HUDEP-2 (cell line): Measurements from ENCODE around the gene LPO.
A peak's percentile ranks its signal among the peaks of the same experiment; 100 is the strongest.

Experiments used
- DNase-seq, 76 experiments: peaks; one replicate each; lab custom pipeline; 2025; ENCODE audit not compliant: unreplicated experiment in 76 of 76; lab: John Stamatoyannopoulos, UW

Gene LPO

DNA sequence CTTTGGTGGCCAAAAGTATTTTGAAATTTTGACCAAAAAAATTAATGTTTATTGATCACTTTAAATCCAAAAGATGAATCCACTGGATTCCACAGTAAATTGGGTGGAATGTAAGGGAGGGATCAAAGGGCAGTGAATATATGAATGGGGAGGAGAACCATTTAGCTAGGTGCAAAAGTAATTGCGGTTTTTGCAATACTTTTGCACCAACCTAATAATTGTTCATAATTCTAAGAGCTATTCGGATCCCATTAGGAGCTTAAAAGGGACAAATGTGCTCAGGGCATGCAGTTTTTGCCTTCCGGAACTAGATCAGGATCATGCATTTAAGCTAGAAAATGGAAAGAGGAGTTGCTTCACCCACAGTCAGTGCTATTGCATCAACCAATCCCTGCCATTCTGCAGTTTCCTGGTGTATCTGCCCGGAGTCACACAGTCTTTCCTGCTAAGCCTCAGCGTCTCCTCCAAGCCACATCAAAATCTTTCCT lies at the start of gene LPO:
Gene LPO (plus strand): TSS at position 438 of the 488 bp plus-strand sequence. CDS start 4,396 bp downstream, outside the sequence.
- DNase-seq = no peak

DNA sequence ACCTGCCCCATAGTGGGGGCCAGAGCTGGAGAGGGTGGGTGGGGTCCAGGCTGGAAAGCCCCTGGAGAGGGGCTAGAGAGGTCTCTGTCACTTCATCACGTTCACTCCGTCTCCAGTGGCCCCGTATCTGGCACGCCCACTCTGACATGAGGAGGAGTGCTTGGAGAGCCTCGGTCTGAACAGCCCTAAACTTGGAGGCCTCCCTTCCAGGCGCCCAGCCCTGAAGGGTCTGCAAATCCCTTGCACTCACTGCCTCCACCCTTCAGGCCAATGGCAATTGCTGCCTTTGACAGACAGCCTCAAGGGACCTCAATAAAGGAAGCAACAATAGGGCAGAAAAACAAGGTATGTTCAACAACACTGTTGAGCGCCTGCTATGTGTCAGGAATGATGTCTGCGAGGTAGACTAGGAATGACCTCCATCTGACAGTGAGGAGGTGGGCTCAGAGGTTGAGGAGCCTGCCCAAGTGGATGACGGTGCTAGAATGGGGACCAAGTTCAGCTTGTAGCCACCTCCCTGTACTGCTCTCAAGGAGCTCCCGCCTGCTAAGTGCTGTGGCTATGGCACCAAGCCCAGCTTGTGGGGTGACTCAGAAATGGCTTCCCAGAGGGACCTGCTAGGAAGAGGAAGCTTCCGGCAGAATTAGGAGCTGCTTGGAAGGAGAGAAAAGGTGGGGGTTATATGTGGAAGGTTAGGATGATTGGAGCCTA lies 48.8 kb upstream of the LPO start:
- DNase-seq = peak in 68 of 76 experiments; percentile 6 to 86 (median 60)

DNA sequence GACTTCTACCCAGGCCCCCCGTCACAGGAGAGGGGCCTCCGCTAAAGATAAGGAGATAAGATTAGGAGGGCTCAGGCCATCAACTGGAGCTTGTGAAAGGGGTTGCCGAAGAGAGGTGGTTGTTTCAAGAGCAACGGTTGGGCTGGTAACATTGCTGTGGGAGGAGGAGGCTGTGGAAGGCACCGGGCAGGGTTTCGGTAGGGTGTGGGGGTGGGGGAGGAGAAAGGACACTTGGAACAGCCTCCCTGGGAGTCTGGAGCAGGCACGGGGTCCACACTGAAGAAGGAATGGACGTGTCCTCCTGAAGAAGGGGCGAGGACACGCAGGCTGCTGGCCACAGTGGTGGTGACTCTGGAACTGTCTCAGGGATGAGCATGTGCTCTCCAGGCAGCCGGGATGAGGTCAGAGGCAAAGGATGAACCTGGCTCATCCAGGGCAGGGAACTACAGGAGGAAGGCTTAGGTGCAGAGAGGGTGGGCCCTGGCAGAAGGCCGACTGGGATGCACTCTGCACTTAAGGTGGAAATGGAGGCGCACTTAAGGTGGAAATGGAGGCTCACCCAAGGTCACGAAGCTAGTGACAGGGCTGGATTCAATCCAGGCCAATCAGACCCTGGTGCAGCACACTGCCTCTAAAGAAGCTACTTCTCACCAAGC lies 47.0 kb upstream of the LPO start:
- peak in 2 of 76 experiments; percentile 16 to 18 for DNase-seq

DNA sequence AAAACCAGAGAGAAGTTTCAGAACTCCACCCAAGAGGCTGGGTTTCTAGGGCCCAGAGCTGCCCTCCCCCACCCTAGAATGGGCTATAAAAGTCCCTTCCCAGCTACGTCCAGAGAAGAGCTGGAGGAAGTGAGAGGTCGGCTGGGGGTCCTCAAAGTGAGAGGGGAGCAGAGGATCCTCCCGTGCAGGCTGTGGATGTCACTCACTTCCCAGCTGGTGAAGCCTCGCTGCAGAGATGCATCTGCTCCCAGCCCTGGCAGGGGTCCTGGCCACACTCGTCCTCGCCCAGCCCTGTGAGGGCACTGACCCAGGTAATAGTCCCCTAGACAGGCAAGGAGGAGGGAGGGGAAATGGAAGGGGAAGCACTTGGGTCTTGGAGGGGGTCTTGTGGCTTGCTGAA lies 45.8 kb upstream of the LPO start, which contains the start of gene EPX:
Gene EPX (plus strand): TSS at position 115 of the 400 bp plus-strand sequence. CDS start 121 bp downstream, at position 236.
- no peak for DNase-seq

DNA sequence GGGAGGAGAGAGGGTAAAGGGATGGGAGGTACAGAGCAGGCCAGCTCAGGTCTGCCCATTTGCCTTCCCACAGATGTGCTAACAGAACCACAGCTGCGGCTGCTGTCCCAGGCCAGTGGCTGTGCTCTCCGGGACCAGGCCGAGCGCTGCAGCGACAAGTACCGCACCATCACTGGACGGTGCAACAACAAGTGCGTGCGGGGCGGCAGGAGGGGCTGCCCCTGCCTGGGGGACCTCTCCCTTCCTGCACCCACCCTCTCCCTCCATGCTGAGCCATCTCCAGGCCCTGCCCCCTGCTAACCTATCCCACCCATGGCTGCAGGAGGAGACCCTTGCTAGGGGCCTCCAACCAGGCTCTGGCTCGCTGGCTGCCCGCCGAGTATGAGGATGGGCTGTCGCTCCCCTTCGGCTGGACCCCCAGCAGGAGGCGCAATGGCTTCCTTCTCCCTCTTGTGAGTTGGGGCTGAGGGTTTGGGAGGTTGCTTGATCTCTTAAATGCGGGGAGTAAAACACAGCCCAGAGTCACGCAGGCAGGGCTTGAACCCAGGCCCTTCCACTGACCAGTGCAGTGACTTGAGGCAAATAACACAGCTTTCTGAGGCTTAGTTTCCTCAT lies 44.6 kb upstream of the LPO start:
- no peak for DNase-seq

DNA sequence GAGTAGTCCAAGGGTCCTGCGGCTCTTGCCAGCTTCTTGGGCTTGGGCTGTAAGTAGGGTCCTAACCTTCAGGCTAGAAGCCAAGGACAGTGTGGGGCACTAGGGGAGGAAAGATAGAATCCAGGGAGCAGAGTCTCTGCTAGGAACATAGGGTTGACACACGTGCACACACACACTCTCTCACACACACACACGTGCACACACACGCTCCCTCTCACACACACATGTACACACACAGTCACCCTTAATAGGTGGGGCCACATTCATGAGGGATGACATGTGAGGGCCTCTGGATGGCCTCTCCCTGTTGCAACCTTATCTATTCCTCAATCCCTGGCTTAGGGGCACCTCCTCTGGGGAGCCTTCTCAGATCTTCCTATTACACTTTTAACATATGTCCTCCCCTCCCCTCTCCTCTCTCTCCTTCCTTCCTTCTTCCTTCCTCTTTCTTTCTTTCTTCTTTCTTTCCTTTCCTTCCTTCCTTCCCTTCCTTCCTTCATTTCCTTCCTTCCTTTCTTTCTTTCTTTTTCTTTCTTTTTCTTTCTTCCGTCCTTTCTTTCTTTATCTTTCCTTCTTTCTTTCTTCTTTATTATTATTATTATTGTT lies 42.8 kb upstream of the LPO start:
- DNase-seq = peak in 5 of 76 experiments; percentile 5 to 15 (median 9)

DNA sequence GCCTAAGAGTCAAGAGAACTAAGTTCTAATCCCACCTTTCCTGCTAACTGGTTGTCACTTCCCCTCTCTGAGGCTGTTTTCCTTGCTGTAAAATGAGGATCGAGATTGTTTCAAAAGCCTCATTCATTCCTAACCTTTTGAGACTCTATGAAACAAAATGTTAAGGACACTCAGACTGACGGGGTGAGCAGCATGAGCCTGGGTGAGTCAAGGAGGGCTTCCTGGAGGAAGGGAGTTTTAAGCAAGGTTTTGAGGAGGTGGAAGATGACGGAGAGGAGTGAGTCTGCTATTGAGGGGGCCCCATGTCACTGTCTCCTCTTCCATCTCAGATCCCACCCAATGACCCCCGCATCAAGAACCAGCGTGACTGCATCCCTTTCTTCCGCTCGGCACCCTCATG lies 41.8 kb upstream of the LPO start:
- no peak for DNase-seq

DNA sequence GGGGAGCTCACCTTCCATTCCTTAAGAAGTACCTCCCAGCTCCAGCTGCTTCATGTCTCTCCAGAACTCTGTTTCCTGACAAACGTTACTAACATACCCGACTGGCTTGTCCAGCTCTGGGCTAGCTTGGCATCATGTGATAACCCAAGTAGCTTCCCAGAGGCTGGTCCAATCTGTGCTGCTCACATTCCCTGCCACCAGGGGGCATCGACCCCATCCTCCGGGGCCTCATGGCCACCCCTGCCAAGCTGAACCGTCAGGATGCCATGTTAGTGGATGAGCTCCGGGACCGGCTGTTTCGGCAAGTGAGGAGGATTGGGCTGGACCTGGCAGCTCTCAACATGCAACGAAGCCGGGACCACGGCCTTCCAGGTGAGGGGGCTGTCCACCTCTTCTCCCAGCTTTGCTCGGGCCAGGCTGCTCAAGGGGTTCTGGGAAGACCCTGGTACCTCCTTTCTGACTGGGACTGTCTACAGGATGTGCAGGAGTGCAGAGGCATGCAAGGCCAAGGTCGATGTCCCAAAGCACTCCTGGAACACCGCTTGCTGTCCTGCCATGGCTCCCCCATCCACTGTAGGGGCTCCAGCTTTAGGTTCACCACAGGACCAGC lies 38.3 kb upstream of the LPO start:
- DNase-seq = peak in 58 of 76 experiments; percentile 4 to 63 (median 37)

DNA sequence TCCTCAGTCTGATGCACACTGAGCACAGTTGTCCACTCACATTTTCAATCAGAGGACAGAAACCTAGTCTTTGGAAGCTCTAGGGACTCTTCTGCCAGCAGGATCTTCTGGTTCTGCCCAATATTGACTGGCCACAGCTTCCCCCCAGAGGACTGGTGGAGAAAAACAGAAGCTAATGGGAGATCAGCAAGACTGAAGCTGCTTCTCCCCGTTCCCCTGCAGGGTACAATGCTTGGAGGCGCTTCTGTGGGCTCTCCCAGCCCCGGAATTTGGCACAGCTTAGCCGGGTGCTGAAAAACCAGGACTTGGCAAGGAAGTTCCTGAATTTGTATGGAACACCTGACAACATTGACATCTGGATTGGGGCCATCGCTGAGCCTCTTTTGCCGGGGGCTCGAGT lies 35.5 kb upstream of the LPO start:
- DNase-seq = no peak

DNA sequence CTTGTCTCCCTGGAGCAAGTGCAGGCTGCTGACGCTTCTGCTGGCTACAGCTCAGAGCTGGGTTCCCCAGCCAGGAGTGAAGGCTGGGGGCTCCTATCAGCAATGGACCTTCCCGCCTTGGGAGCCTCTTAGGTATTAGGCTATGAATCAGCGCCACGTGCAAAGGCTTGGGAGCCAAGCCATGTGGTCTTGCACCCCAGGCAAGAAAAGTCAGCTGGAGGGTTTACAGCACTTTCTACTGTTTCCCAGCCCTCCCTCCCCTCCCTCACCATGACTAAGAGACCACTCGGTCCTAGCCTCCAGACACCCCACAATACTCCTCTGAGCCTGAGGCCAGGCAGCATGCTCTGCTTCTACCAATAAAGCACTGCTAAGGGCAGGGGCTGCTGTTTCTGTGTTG lies 33.6 kb upstream of the LPO start:
- no peak for DNase-seq

DNA sequence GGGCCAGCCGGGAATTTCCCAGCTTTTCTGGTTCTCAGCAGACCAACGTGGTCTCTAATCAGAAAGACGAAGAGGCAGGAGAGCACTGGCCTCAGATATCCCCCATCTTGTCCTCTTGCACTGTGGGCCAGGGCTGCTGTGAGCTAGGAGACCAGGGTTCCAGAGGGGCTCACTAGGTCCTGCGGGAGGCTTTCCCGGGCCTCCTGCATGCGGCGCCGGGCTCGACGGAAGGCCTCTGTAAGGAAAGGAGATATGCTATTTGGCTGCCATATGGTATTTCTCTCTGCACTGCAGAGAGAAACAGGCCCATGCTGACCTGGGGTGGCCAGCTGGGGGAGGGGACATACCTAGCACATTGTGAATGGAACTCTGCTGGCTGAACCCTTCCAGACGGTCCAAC lies 32.4 kb upstream of the LPO start:
- no peak for DNase-seq

DNA sequence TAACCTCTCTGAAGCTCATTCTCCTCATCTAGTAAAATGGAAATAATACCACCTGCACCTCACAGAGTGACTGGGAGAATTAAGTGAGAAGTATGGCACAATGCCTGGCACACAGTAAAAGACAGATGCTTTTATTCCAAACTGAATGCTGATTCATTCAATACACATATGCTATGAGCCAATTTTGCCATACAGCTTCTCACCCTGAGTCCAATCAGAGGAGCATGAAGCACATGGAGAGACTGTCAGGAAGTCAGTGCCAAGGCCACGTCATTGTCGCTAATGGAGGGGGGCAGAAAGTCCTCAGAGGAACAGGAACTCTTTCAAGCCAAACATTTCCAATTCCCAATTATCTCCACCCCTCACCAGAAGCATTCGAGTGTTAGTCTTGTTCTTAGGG lies 30.9 kb upstream of the LPO start:
- DNase-seq = no peak

DNA sequence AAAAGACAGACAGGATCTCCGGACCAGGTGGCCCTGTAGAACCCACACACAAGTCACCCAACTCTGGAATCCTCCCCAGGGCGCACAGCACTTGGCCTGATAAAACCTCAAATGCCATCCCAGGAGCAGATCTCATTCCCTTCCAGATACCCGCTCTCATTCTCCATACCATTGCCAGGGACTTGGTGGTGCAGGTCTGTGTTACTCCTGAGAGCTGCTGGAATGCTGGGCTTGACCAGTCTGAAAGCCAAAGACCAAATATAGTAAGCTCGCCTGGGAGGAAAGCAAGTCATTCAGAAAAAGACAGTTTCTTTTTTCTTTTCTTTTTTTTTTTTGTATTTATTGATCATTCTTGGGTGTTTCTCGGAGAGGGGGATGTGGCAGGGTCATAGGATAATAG lies 30.0 kb upstream of the LPO start:
- no peak for DNase-seq

DNA sequence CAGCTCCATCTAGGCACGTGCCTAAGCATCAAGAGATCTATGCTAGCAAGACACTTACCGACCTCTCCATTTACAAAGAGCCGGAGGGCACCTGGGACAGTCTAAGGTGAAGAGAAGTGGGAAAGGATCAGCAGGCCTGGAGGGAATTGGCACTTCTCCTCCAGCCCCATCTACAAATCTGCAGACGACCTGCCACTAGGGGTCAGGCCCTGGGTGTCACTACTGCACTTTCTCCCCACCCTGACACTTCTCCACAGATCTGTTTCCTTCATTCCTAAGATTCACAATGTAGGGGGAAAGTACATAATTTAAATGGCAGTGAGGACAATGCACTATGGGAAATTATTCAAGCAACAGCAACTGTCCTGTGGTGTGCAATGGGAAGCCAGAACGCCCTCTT lies 27.5 kb upstream of the LPO start:
- DNase-seq = peak in 1 of 76 experiments; percentile 7

DNA sequence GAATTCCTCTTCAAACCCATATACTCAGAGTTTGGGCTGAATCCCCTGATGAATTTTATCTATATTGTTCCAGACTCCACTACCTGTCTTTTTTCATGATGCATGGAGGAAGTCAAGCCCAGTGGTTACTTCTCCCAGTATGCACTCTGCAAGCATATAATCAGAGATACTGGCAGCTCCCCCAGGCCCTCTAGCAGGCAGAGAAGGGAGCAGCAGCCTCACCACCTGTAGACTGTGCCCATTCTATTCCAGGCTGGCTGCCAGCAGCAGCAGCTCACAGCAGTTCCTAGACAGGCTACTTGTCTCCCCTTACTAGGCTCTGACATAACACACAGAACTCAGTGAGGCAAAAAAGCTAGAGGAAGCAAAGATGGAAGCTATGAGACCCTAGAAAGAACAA lies 22.7 kb upstream of the LPO start:
- peak in 69 of 76 experiments; percentile 12 to 82 (median 49) for DNase-seq

DNA sequence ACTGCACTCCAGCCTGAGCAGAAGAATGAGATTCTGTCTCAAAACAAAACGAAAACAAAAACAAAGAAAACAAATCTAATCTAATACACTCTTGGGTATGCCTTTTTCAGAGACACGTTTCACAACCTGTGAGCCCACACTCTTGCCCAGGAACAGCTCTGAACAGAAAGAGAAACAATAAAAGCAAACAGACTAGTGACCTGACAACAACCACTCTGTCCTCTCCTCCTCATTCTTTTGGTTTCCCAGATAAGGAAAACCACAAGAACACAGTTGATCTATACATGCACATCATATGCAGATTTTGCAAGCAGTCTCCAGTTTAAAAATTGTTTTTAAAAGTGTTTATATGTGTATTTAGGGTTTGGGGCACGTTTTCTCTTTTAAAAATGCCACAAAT lies 20.6 kb upstream of the LPO start:
- peak in 14 of 76 experiments; percentile 7 to 51 (median 20) for DNase-seq

DNA sequence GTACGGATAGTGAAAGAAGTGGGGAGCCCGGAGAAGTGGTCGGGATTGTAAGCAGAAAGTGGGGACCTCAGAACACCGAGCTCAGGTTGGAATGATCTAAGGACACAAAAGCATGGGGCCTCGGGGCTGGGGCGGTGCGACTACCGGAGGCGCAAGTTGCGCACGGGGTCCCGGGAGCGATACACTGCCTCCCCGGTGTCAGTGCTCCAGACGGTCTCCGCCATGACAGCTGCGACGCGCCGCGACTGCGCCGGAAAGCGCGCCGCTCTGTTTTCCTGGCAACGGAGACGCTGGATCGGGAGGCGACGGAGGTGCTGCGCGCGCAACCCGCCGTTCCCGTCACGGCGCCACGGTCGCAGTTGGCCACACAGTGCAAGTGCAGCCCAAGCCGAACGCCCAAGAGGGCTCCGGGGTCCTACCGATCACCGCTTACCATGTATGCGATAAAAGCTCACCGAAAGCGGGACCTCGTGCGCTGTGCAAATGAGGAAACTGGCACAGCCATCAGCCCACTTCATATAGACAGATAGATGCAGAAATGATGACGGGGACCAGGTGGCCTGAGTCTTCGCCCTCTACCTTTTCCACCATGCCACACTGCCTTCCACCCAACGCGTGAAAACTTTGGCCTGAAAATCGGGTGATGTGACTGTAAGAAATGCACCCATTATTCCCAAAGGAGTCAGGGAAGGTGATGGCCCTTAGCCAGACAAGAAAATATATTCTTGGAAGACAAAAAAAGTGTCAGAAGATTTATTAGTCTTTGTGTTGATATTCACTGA lies 19.2 kb upstream of the LPO start, which contains the start of gene MKS1:
Gene MKS1 (minus strand): TSS at position 249 of the 782 bp plus-strand sequence. CDS start 25 bp downstream, at position 224.
- peak in 75 of 76 experiments; percentile 37 to 97 (median 92) for DNase-seq

DNA sequence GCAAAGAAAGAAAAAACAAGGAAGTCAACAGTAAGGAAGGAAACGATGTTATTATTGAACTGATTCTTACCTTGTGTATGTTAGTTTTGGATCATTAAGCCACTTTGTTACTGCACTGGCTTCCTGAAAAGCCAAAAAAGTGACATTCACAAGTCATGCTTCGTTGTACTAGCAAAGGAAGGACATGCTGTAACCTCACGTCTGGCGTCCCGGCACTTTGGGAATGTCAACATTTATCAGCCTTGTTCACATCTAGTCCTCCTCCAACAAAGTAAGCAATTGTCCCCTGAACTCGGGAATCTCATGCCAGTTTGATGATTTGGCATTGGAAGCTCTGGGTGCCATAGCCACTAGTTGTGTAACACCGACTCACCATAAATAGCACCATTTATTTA lies 18.6 kb upstream of the LPO start:
- no peak for DNase-seq

DNA sequence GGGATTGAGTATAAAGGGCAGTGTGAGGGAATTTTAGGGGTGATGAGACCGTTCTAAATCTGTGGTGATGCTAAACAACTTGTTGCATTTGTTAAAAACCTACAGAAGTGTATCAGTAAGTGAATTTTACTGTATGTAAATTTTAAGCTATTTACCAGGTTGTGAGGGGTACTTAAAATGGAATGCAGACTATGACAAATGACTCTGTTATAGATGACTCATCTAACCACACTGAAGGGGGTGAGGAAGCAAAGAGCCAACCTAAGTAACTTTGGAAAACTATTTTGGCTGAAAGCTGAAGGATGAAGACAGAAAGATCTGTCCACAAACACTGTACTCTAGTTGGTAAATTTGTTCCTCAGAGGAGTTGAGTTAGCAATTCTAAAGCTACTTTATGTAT lies 14.1 kb upstream of the LPO start:
- DNase-seq = peak in 1 of 76 experiments; percentile 4

DNA sequence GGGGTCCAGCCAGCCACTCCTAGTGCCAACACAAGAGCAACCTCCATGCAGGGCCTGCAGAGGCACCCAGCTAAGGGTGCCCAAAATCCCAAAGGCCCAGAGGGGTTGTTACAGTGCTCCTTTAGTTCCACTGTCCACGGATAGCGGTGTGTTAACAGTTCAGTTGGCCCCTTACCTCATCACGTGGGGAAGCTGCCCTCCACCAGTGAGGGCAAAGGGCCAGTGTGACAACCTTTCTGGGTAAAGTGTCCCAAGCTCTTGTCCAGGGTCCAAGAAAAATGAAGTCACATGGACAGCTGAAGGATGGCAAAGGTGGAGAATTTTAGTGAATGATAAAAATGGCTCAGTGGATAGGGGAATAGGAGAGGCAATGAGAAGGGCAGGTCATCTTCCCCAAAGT lies 10.7 kb upstream of the LPO start:
- no peak for DNase-seq
